OCI-LY1 (cell line): ENCODE measurements around the gene SPCS1.

Experiments used
- H2AFZ ChIP-seq: fragments of 200-600 bp; sonication (generic), shearing (Covaris generic); 2 replicates; pipeline ENCODE4 v1.6.0; 2014; ENCODE audit warnings: antibody characterized with exemption, mild to moderate bottlenecking, low read length
- H3F3A ChIP-seq: fragments of 200-600 bp; sonication (generic), shearing (Covaris generic); 2 replicates; pipeline ENCODE4 v1.6.0; 2014; ENCODE audit warnings: mild to moderate bottlenecking, antibody characterized with exemption, low read length, moderate library complexity; ENCODE audit not compliant: insufficient read depth
- H3K27ac ChIP-seq: fragments of 200-600 bp; sonication (generic); 2 replicates; pipeline ENCODE4 v1.5.1; 2014; ENCODE audit warnings: low read length, mixed run types, mild to moderate bottlenecking, low read depth; ENCODE audit not compliant: poor library complexity, severe bottlenecking
- H3K27me3 ChIP-seq: fragments of 200-600 bp; sonication (generic); 2 replicates; pipeline ENCODE4 v1.6.0; 2014; ENCODE audit warnings: antibody characterized with exemption, mild to moderate bottlenecking, low read length, moderate library complexity; ENCODE audit not compliant: insufficient read depth
- H3K36me3 ChIP-seq: fragments of 200-600 bp; sonication (generic); 2 replicates; pipeline ENCODE4 v1.6.1; 2014; ENCODE audit warnings: mild to moderate bottlenecking, antibody characterized with exemption, low read length, moderate library complexity, mixed read lengths; ENCODE audit not compliant: insufficient read depth
- H3K4me1 ChIP-seq: fragments of 200-600 bp; sonication (generic); 2 replicates; pipeline ENCODE4 v1.5.1; 2014; ENCODE audit warnings: mild to moderate bottlenecking, low read length, moderate library complexity; ENCODE audit not compliant: insufficient read depth, severe bottlenecking
- H3K4me2 ChIP-seq: fragments of 200-600 bp; sonication (generic), shearing (Covaris generic); 2 replicates; pipeline ENCODE4 v1.6.1; 2014; ENCODE audit warnings: low read length
- H3K4me3 ChIP-seq: fragments of 200-600 bp; sonication (generic); 2 replicates; pipeline ENCODE4 v1.5.1; 2014; ENCODE audit warnings: low read length, low read depth, mild to moderate bottlenecking, mixed read lengths; ENCODE audit not compliant: poor library complexity, severe bottlenecking
- H3K79me2 ChIP-seq: fragments of 200-600 bp; shearing (Covaris generic); 2 replicates; pipeline ENCODE4 v1.6.1; 2016; ENCODE audit warnings: mixed run types, low read length, mixed read lengths; ENCODE audit not compliant: insufficient read depth
- H3K9ac ChIP-seq: fragments of 200-600 bp; sonication (generic), shearing (Covaris generic); 2 replicates; pipeline ENCODE4 v1.6.1; 2014; ENCODE audit warnings: mild to moderate bottlenecking, low read length, mixed read lengths
- H3K9me2 ChIP-seq: fragments of 200-600 bp; sonication (generic), shearing (Covaris generic); 2 replicates; pipeline ENCODE4 v1.6.1; 2014; ENCODE audit warnings: low read depth, mild to moderate bottlenecking, low read length, mixed read lengths
- H3K9me3 ChIP-seq: fragments of 200-600 bp; shearing (Covaris generic); 2 replicates; pipeline ENCODE4 v1.6.1; 2014; ENCODE audit warnings: low read length, mixed read lengths
- H4K20me1 ChIP-seq: fragments of 200-600 bp; sonication (generic), shearing (Covaris generic); 2 replicates; pipeline ENCODE4 v1.6.0; 2016; ENCODE audit warnings: mild to moderate bottlenecking, low read length; ENCODE audit not compliant: insufficient read depth
- EZH2 ChIP-seq: fragments of 200-600 bp; sonication (generic), shearing (Covaris generic); IDR thresholded peaks from 2 replicates; pipeline ENCODE4 v1.8.0; 2017; ENCODE audit warnings: borderline replicate concordance, mixed run types, mild to moderate bottlenecking, antibody characterized with exemption, low read length, moderate library complexity, mixed read lengths
- TF ChIP-seq, protein P1 (sequence below): fragments of 200-600 bp; sonication (generic), shearing (Covaris generic); IDR thresholded peaks from 2 replicates; pipeline ENCODE4 v1.5.1; 2017; ENCODE audit warnings: mild to moderate bottlenecking, antibody characterized with exemption, low read length, moderate library complexity, mixed read lengths

The SPCS1 gene

GRCh38 chr3:52721730-52722008 is 15.8 kb downstream of the SPCS1 start:
- H3K9me2 ChIP-seq: no peaks in the 10 kb centered on the region
- H3K4me2 ChIP-seq: no peak overlapping the region
- H3K9me3 ChIP-seq: 0 out of 2 replicates have a peak, but pooled peaks cover 3% of the 10 kb centered on the region
- H3K27me3 ChIP-seq: no peaks in the 10 kb centered on the region
- H3K9ac ChIP-seq: no peak overlapping the region
- no peak overlapping the region for H2AFZ ChIP-seq
- no peaks in the 10 kb centered on the region for H3K4me1 ChIP-seq
- peaks cover 21% of the 10 kb centered on the region for H3K36me3 ChIP-seq
- no peaks in the 10 kb centered on the region for H4K20me1 ChIP-seq
- no peaks in the 10 kb centered on the region for H3K79me2 ChIP-seq
- H3F3A ChIP-seq: no peaks in the 10 kb centered on the region
- TF ChIP-seq EZH2: no peak
- TF ChIP-seq, protein P1, sequence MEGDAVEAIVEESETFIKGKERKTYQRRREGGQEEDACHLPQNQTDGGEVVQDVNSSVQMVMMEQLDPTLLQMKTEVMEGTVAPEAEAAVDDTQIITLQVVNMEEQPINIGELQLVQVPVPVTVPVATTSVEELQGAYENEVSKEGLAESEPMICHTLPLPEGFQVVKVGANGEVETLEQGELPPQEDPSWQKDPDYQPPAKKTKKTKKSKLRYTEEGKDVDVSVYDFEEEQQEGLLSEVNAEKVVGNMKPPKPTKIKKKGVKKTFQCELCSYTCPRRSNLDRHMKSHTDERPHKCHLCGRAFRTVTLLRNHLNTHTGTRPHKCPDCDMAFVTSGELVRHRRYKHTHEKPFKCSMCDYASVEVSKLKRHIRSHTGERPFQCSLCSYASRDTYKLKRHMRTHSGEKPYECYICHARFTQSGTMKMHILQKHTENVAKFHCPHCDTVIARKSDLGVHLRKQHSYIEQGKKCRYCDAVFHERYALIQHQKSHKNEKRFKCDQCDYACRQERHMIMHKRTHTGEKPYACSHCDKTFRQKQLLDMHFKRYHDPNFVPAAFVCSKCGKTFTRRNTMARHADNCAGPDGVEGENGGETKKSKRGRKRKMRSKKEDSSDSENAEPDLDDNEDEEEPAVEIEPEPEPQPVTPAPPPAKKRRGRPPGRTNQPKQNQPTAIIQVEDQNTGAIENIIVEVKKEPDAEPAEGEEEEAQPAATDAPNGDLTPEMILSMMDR: no peak
- H3K27ac ChIP-seq: no peak overlapping the region
- H3K4me3 ChIP-seq: no peak overlapping the region

GRCh38 chr3:52722491-52722890 is 16.6 kb downstream of the SPCS1 start:
- Histone ChIP-seq H3K9me2 (no peaks in the 10 kb centered on the region), H3K36me3 (peaks cover 21% of the 10 kb centered on the region), H3K9me3 (0 out of 2 replicates have a peak, but pooled peaks cover 3% of the 10 kb centered on the region), H3K4me3 (no peak overlapping the region), H3K4me1 (no peaks in the 10 kb centered on the region), H3K27ac (no peak overlapping the region), H3F3A (no peaks in the 10 kb centered on the region), H3K4me2 (no peak overlapping the region), H3K79me2 (no peaks in the 10 kb centered on the region), H4K20me1 (no peaks in the 10 kb centered on the region), H3K9ac (no peak overlapping the region), H2AFZ (no peak overlapping the region), H3K27me3 (no peaks in the 10 kb centered on the region)
- TF ChIP-seq, protein P1: no peak
- no peak for TF ChIP-seq EZH2

DNA sequence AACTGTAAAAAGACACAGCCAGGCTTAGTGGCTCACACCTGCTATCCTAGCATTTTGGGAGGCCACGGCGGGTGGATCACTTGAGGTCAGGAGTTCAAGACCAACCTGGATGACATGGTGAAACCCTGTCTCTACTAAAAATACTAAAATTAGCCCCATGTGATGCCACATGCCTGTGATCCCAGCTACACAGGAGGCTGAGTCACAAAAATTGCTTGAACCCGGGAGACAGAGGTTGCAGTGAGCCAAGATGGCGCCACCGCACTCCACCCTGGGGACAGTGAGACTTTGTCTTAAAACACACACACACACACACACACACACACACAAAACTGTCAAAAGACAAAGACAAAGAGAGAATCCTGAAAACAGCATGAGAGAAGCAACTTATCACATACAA is 18.0 kb downstream of the SPCS1 start:
- H3K4me3 ChIP-seq: no peak overlapping the region
- no peak overlapping the region for H3K4me2 ChIP-seq
- no peak overlapping the region for H3K27ac ChIP-seq
- no peak for TF ChIP-seq EZH2
- TF ChIP-seq, protein P1: no peak
- H3F3A ChIP-seq: no peaks in the 10 kb centered on the region
- H3K4me1 ChIP-seq: no peaks in the 10 kb centered on the region
- H3K9me3 ChIP-seq: peaks cover 6% of the 10 kb centered on the region; the same call in 1 of the 2 replicates
- no peaks in the 10 kb centered on the region for H3K9me2 ChIP-seq
- H3K36me3 ChIP-seq: peaks cover 16% of the 10 kb centered on the region
- no peaks in the 10 kb centered on the region for H4K20me1 ChIP-seq
- H2AFZ ChIP-seq: no peak overlapping the region
- no peak overlapping the region for H3K9ac ChIP-seq
- H3K79me2 ChIP-seq: no peaks in the 10 kb centered on the region
- no peaks in the 10 kb centered on the region for H3K27me3 ChIP-seq
